ENCODE data around the gene ST14. TPM values are rescaled to one million over a fixed set of nuclear protein-coding genes. Genes with fewer than 3 reads are reported as not detected.

ST14 gene
- polyA plus RNA-seq, 1 donor (not counting 4 experiments of a cell fraction or from before 2014, with no cell fraction given) = 45.8 TPM

DNA sequence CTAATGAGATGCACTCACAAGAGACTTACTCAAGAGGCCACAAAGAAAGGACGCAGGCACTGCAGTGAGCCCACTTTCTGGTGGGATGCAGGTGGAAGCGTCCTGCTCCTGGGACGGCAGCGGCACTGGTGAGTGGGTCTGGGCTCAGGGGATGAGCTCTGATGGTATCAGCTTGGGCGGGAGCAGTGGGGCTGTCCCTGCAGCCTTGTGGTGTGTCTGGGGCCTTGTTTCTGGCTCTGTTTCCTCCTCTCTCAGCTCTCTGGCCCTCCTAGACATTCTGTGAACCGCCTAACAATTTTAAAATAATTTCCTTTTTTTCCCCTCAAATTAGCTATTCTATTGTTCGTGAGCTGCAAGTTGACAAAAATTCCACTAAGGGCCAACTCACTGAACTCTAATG lies 8.8 kb upstream of the ST14 start:
- Histone ChIP-seq H3K4me3 (ENCODE audit: control insufficient read depth in 2 of 3, extremely low read depth in 1 of 3, insufficient read depth in 2 of 3, low read depth in 1 of 3, low read length in 3 of 3) (no peak overlapping the region), H3K9me3 (ENCODE audit: control insufficient read depth, low read depth, low read length) (no peaks in the 10 kb centered on the region), H3K4me2 (ENCODE audit: control insufficient read depth, extremely low read depth, insufficient read depth, low read depth, low read length) (no peak overlapping the region), H3K27ac (ENCODE audit: control insufficient read depth, insufficient read depth, low read length) (no peak overlapping the region), H3K79me2 (ENCODE audit: control insufficient read depth, insufficient read depth, low read length) (no peaks in the 10 kb centered on the region), H3K27me3 (ENCODE audit: control insufficient read depth, extremely low read depth, insufficient read depth, low read length) (no peaks in the 10 kb centered on the region), H4K20me1 (ENCODE audit: control insufficient read depth, extremely low read depth, insufficient read depth, low read length) (peaks cover 5% of the 10 kb centered on the region), H3K9ac (ENCODE audit: control insufficient read depth, extremely low read depth, insufficient read depth, low read length) (no peak overlapping the region), H3K36me3 (ENCODE audit: control insufficient read depth in 2 of 2, extremely low read depth in 1 of 2, insufficient read depth in 2 of 2, low read length in 2 of 2) (peaks cover 4 to 6% of the 10 kb centered on the region in 2 experiments), H3K4me1 (ENCODE audit: control insufficient read depth, extremely low read depth, insufficient read depth, low read length) (peaks cover 12% of the 10 kb centered on the region), H2AFZ (ENCODE audit: control insufficient read depth, low read length) (no peak overlapping the region), H3K9me1 (ENCODE audit: control insufficient read depth, extremely low read depth, insufficient read depth, low read length) (peaks cover 2% of the 10 kb centered on the region)
- no peak for TF ChIP-seq EZH2 (IDR thresholded peaks at IDR 0.05; ENCODE audit: low read length)
- TF ChIP-seq, protein P1, sequence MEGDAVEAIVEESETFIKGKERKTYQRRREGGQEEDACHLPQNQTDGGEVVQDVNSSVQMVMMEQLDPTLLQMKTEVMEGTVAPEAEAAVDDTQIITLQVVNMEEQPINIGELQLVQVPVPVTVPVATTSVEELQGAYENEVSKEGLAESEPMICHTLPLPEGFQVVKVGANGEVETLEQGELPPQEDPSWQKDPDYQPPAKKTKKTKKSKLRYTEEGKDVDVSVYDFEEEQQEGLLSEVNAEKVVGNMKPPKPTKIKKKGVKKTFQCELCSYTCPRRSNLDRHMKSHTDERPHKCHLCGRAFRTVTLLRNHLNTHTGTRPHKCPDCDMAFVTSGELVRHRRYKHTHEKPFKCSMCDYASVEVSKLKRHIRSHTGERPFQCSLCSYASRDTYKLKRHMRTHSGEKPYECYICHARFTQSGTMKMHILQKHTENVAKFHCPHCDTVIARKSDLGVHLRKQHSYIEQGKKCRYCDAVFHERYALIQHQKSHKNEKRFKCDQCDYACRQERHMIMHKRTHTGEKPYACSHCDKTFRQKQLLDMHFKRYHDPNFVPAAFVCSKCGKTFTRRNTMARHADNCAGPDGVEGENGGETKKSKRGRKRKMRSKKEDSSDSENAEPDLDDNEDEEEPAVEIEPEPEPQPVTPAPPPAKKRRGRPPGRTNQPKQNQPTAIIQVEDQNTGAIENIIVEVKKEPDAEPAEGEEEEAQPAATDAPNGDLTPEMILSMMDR (optimal IDR thresholded peaks at IDR 0.05 in 1 of 3, IDR thresholded peaks at IDR 0.05 in 1 of 3, conservative IDR thresholded peaks at IDR 0.05 in 1 of 3; ENCODE audit: extremely low read depth in 1 of 3, insufficient read depth in 2 of 3, low read length in 3 of 3) = no peak
- dilution Hi-C loops (cut with MboI; ENCODE audit: extremely low pct_ligation_motif_present, low sequenced_read_pairs) = no loop called here
- DNase-seq (ENCODE audit: low read depth, low spot score) (no peak), FAIRE-seq (no peak)

DNA sequence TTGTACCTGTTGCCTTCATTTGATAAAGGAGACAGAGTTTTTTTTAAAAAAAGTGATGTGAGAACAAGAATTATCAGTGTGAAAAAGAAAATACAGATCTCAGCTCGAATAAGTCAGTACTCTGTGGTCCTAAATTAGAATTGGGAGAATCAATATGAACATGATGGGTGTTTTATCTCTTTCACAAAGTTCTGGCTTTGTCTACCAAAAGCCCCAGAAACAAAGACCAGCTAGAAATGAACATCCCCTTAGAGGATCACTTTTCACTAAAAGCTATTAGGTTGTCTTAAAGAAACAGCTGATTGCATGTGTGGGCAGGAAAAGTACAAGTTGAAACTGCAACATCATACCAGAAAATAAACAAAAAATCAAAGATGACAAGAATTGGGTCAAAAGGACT lies 8.4 kb upstream of the ST14 start:
- H3K4me3 ChIP-seq (ENCODE audit: control insufficient read depth in 2 of 3, extremely low read depth in 1 of 3, insufficient read depth in 2 of 3, low read depth in 1 of 3, low read length in 3 of 3) = no peak overlapping the region
- H3K9me3 ChIP-seq (ENCODE audit: control insufficient read depth, low read depth, low read length) = no peaks in the 10 kb centered on the region
- dilution Hi-C loops (cut with MboI; ENCODE audit: extremely low pct_ligation_motif_present, low sequenced_read_pairs) = no loop called here
- FAIRE-seq = no peak
- peaks cover 7% of the 10 kb centered on the region for H3K4me1 ChIP-seq (ENCODE audit: control insufficient read depth, extremely low read depth, insufficient read depth, low read length)
- peaks cover 2% of the 10 kb centered on the region for H3K9me1 ChIP-seq (ENCODE audit: control insufficient read depth, extremely low read depth, insufficient read depth, low read length)
- no peaks in the 10 kb centered on the region for H3K27me3 ChIP-seq (ENCODE audit: control insufficient read depth, extremely low read depth, insufficient read depth, low read length)
- H3K9ac ChIP-seq (ENCODE audit: control insufficient read depth, extremely low read depth, insufficient read depth, low read length) = no peak overlapping the region
- no peak overlapping the region for H2AFZ ChIP-seq (ENCODE audit: control insufficient read depth, low read length)
- H3K79me2 ChIP-seq (ENCODE audit: control insufficient read depth, insufficient read depth, low read length) = no peaks in the 10 kb centered on the region
- DNase-seq (ENCODE audit: low read depth, low spot score) = no peak
- peaks cover 4 to 6% of the 10 kb centered on the region in 2 experiments for H3K36me3 ChIP-seq (ENCODE audit: control insufficient read depth in 2 of 2, extremely low read depth in 1 of 2, insufficient read depth in 2 of 2, low read length in 2 of 2)
- H3K4me2 ChIP-seq (ENCODE audit: control insufficient read depth, extremely low read depth, insufficient read depth, low read depth, low read length) = no peak overlapping the region
- H4K20me1 ChIP-seq (ENCODE audit: control insufficient read depth, extremely low read depth, insufficient read depth, low read length) = peaks cover 5% of the 10 kb centered on the region
- no peak overlapping the region for H3K27ac ChIP-seq (ENCODE audit: control insufficient read depth, insufficient read depth, low read length)
- TF ChIP-seq, protein P1 (optimal IDR thresholded peaks at IDR 0.05 in 1 of 3, IDR thresholded peaks at IDR 0.05 in 1 of 3, conservative IDR thresholded peaks at IDR 0.05 in 1 of 3; ENCODE audit: extremely low read depth in 1 of 3, insufficient read depth in 2 of 3, low read length in 3 of 3) = no peak
- TF ChIP-seq EZH2 (IDR thresholded peaks at IDR 0.05; ENCODE audit: low read length) = no peak

All from keratinocyte (primary cell).